ENCODE data around the gene PDHB. TPM values are rescaled to one million over a fixed set of nuclear protein-coding genes. Genes with fewer than 3 reads are reported as not detected.

Gene PDHB
- total and polyA plus RNA-seq, 2 of the 13 experiments (the other 11 are each of a cell fraction or from before 2014, with no cell fraction given): 108 to 153 TPM

DNA sequence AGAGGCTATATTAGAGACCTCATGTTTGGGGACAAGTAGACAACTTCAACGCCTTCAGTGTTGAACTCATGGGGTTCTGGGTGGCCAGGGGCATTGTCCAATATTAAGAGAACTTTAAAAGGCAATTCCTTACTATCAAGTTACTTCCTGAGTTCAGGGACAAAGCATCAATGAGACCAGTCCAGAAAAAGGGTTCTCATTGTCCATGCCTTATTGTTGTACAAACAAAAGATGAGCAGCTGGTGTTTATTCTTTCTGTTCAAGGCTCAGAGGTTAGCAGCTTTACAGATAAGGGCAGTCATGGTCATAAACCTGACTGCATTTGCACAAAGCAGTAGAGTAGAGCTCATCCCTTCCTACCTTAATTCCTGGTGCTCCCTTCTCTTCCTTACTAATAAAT, 18.5 kb upstream of the PDHB start (continued):
- TF ChIP-seq, protein P1, sequence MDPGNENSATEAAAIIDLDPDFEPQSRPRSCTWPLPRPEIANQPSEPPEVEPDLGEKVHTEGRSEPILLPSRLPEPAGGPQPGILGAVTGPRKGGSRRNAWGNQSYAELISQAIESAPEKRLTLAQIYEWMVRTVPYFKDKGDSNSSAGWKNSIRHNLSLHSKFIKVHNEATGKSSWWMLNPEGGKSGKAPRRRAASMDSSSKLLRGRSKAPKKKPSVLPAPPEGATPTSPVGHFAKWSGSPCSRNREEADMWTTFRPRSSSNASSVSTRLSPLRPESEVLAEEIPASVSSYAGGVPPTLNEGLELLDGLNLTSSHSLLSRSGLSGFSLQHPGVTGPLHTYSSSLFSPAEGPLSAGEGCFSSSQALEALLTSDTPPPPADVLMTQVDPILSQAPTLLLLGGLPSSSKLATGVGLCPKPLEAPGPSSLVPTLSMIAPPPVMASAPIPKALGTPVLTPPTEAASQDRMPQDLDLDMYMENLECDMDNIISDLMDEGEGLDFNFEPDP (CRISPR knock-in tag; conservative IDR thresholded peaks at IDR 0.05): no peak
- TF ChIP-seq CREM (IDR thresholded peaks at IDR 0.05) (peak; percentile 78), CREM (CRISPR knock-in tag; IDR thresholded peaks at IDR 0.05) (no peak), PPARG (CRISPR knock-in tag; conservative IDR thresholded peaks at IDR 0.05) (peak; percentile 77), ZNF772 (CRISPR knock-in tag; IDR thresholded peaks at IDR 0.05) (peak; percentile 55), CEBPG (CRISPR knock-in tag; IDR thresholded peaks at IDR 0.05) (0 out of 2 replicates have a peak, but pooled peaks have one; percentile 31), RNF2 (conservative IDR thresholded peaks at IDR 0.05; ENCODE audit: low read depth) (no peak), MBD4 (IDR thresholded peaks at IDR 0.05; ENCODE audit: borderline replicate concordance, low read length) (no peak), ELF1 (CRISPR knock-in tag; IDR thresholded peaks at IDR 0.05) (no peak), ARID2 (CRISPR knock-in tag; IDR thresholded peaks at IDR 0.05; ENCODE audit: borderline replicate concordance) (peak; percentile 20; the same call in 1 of the 2 replicates)
- TF ChIP-seq, protein P2, sequence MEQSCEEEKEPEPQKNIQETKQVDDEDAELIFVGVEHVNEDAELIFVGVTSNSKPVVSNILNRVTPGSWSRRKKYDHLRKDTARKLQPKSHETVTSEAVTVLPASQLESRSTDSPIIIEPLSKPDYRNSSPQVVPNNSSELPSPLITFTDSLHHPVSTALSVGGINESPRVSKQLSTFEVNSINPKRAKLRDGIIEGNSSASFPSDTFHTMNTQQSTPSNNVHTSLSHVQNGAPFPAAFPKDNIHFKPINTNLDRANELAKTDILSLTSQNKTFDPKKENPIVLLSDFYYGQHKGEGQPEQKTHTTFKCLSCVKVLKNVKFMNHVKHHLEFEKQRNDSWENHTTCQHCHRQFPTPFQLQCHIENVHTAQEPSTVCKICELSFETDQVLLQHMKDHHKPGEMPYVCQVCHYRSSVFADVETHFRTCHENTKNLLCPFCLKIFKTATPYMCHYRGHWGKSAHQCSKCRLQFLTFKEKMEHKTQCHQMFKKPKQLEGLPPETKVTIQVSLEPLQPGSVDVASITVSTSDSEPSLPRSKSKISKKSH (CRISPR knock-in tag; IDR thresholded peaks at IDR 0.05; ENCODE audit: borderline replicate concordance): no peak
- TF ChIP-seq, protein P3, sequence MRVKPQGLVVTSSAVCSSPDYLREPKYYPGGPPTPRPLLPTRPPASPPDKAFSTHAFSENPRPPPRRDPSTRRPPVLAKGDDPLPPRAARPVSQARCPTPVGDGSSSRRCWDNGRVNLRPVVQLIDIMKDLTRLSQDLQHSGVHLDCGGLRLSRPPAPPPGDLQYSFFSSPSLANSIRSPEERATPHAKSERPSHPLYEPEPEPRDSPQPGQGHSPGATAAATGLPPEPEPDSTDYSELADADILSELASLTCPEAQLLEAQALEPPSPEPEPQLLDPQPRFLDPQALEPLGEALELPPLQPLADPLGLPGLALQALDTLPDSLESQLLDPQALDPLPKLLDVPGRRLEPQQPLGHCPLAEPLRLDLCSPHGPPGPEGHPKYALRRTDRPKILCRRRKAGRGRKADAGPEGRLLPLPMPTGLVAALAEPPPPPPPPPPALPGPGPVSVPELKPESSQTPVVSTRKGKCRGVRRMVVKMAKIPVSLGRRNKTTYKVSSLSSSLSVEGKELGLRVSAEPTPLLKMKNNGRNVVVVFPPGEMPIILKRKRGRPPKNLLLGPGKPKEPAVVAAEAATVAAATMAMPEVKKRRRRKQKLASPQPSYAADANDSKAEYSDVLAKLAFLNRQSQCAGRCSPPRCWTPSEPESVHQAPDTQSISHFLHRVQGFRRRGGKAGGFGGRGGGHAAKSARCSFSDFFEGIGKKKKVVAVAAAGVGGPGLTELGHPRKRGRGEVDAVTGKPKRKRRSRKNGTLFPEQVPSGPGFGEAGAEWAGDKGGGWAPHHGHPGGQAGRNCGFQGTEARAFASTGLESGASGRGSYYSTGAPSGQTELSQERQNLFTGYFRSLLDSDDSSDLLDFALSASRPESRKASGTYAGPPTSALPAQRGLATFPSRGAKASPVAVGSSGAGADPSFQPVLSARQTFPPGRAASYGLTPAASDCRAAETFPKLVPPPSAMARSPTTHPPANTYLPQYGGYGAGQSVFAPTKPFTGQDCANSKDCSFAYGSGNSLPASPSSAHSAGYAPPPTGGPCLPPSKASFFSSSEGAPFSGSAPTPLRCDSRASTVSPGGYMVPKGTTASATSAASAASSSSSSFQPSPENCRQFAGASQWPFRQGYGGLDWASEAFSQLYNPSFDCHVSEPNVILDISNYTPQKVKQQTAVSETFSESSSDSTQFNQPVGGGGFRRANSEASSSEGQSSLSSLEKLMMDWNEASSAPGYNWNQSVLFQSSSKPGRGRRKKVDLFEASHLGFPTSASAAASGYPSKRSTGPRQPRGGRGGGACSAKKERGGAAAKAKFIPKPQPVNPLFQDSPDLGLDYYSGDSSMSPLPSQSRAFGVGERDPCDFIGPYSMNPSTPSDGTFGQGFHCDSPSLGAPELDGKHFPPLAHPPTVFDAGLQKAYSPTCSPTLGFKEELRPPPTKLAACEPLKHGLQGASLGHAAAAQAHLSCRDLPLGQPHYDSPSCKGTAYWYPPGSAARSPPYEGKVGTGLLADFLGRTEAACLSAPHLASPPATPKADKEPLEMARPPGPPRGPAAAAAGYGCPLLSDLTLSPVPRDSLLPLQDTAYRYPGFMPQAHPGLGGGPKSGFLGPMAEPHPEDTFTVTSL (CRISPR knock-in tag; IDR thresholded peaks at IDR 0.05; ENCODE audit: borderline replicate concordance): peak; percentile 95; the same call in 1 of the 2 replicates
- TF ChIP-seq, protein P4, sequence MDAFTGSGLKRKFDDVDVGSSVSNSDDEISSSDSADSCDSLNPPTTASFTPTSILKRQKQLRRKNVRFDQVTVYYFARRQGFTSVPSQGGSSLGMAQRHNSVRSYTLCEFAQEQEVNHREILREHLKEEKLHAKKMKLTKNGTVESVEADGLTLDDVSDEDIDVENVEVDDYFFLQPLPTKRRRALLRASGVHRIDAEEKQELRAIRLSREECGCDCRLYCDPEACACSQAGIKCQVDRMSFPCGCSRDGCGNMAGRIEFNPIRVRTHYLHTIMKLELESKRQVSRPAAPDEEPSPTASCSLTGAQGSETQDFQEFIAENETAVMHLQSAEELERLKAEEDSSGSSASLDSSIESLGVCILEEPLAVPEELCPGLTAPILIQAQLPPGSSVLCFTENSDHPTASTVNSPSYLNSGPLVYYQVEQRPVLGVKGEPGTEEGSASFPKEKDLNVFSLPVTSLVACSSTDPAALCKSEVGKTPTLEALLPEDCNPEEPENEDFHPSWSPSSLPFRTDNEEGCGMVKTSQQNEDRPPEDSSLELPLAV (CRISPR knock-in tag; conservative IDR thresholded peaks at IDR 0.05; ENCODE audit: low read depth): no peak
- TF ChIP-seq, protein P5, sequence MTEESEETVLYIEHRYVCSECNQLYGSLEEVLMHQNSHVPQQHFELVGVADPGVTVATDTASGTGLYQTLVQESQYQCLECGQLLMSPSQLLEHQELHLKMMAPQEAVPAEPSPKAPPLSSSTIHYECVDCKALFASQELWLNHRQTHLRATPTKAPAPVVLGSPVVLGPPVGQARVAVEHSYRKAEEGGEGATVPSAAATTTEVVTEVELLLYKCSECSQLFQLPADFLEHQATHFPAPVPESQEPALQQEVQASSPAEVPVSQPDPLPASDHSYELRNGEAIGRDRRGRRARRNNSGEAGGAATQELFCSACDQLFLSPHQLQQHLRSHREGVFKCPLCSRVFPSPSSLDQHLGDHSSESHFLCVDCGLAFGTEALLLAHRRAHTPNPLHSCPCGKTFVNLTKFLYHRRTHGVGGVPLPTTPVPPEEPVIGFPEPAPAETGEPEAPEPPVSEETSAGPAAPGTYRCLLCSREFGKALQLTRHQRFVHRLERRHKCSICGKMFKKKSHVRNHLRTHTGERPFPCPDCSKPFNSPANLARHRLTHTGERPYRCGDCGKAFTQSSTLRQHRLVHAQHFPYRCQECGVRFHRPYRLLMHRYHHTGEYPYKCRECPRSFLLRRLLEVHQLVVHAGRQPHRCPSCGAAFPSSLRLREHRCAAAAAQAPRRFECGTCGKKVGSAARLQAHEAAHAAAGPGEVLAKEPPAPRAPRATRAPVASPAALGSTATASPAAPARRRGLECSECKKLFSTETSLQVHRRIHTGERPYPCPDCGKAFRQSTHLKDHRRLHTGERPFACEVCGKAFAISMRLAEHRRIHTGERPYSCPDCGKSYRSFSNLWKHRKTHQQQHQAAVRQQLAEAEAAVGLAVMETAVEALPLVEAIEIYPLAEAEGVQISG (CRISPR knock-in tag; IDR thresholded peaks at IDR 0.05): peak; percentile 32; the same call in 1 of the 2 replicates
- TF ChIP-seq, protein P6, sequence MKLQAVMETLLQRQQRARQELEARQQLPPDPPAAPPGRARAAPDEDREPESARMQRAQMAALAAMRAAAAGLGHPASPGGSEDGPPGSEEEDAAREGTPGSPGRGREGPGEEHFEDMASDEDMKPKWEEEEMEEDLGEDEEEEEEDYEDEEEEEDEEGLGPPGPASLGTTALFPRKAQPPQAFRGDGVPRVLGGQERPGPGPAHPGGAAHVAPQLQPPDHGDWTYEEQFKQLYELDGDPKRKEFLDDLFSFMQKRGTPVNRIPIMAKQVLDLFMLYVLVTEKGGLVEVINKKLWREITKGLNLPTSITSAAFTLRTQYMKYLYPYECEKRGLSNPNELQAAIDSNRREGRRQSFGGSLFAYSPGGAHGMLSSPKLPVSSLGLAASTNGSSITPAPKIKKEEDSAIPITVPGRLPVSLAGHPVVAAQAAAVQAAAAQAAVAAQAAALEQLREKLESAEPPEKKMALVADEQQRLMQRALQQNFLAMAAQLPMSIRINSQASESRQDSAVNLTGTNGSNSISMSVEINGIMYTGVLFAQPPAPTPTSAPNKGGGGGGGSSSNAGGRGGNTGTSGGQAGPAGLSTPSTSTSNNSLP (IDR thresholded peaks at IDR 0.05; ENCODE audit: low read depth, low read length): peak; percentile 63; the same call in 1 of the 2 replicates

All from HepG2 (cell line).